Cardiac fibroblast (primary cell): Measurements from ENCODE around the gene TEF.
A peak's percentile ranks its signal among the peaks of the same experiment; 100 is the strongest.

Source experiments
- DNase-seq, 2 donors: peaks; one replicate each; pipeline versions ENCODE4 v3.0.0 to v3.0.0-alpha.2; 2010; ENCODE audit warnings: low read depth in 2 of 2
- H3K4me3 ChIP-seq, 2 donors: replicated peaks in 1 of 2; 1 replicate in 1 of 2; 2 replicates in 1 of 2; pipeline ENCODE4 v1.5.1; 2011; ENCODE audit warnings: low read depth in 2 of 2, low read length in 2 of 2, mild to moderate bottlenecking in 2 of 2, moderate library complexity in 1 of 2
- TF ChIP-seq, protein P1 (sequence below): IDR thresholded peaks from one replicate; pipeline ENCODE4 v1.5.1; 2011; ENCODE audit warnings: low read depth, mild to moderate bottlenecking, low read length, inconsistent platforms

Gene TEF, protein sequence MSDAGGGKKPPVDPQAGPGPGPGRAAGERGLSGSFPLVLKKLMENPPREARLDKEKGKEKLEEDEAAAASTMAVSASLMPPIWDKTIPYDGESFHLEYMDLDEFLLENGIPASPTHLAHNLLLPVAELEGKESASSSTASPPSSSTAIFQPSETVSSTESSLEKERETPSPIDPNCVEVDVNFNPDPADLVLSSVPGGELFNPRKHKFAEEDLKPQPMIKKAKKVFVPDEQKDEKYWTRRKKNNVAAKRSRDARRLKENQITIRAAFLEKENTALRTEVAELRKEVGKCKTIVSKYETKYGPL

GRCh38 chr22:41381329-41382097 lies at the start of gene TEF:
TEF (plus strand) TSS chr22:41381942; CDS start chr22:41382045, 103 bp downstream.
- peak within 1 kb of the TSS; percentile 68 to 69 for H3K4me3 ChIP-seq
- TF ChIP-seq, protein P1, sequence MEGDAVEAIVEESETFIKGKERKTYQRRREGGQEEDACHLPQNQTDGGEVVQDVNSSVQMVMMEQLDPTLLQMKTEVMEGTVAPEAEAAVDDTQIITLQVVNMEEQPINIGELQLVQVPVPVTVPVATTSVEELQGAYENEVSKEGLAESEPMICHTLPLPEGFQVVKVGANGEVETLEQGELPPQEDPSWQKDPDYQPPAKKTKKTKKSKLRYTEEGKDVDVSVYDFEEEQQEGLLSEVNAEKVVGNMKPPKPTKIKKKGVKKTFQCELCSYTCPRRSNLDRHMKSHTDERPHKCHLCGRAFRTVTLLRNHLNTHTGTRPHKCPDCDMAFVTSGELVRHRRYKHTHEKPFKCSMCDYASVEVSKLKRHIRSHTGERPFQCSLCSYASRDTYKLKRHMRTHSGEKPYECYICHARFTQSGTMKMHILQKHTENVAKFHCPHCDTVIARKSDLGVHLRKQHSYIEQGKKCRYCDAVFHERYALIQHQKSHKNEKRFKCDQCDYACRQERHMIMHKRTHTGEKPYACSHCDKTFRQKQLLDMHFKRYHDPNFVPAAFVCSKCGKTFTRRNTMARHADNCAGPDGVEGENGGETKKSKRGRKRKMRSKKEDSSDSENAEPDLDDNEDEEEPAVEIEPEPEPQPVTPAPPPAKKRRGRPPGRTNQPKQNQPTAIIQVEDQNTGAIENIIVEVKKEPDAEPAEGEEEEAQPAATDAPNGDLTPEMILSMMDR: no peak
- DNase-seq: peak; percentile 98 to 99

GRCh38 chr22:41332217-41332939 lies 49.4 kb upstream of the TEF start:
- no peak for DNase-seq
- TF ChIP-seq, protein P1: no peak
- H3K4me3 ChIP-seq: no peak overlapping the region

DNA sequence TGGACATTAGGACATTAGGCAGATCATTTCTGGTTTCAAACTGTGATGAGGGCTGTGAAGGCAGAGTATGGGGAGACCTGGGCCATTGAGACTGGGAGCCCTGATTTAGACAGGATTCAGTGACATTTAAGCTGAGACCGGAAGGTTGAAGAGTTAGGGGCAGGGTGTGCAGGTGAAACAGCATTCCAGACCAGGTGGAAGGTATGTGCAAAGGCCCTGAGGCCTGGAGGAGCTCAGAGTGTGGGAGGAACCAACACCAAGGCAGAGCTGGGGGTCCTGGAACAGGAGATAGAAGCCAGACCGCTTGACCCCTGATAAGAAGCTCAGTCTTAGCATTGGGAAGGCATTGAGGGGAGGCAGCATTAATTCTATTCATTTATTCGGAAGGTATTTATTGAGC lies 47.9 kb upstream of the TEF start:
- H3K4me3 ChIP-seq: no peak overlapping the region
- DNase-seq: no peak
- TF ChIP-seq, protein P1: no peak

GRCh38 chr22:41334215-41334614 lies 47.5 kb upstream of the TEF start:
- TF ChIP-seq, protein P1: no peak
- no peak overlapping the region for H3K4me3 ChIP-seq

DNA sequence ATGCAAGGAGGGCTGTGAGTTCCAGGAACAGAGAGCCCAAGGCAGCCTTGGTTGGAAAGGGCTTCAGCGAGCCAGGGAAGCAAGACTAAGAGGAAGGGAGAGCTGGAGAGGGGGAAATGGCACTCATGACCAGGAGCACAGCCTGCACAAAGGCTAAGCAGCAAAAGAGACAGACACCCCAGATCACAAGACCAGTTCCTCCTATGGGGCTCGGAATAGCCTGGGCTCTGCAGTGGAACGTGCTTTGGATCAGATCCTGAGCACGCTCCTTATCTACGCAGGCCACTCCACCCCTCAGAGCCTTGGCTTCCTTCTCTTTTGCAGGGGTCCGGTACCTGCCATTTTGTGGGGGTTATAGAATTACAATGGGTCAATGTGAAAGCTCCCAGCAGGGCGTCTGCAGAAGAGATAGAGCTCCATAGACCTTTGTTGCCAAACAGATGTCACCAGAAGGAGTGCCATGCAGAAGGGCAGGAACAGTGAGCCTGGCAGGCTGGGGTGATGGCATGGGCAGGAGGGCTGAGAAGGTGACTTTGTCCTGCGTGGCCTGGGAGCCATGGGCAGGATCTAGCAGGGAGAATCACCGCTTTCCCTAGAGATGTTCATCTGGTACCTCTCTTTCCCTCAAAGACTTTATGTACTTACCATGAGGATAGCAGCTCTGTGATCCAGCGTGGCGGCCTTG lies 46.6 kb upstream of the TEF start:
- TF ChIP-seq, protein P1: no peak
- no peak for DNase-seq
- no peak overlapping the region for H3K4me3 ChIP-seq

More at GRCh38 chr22:41334215-41334614, 47.5 kb upstream of the TEF start:
- DNase-seq: no peak

GRCh38 chr22:41338614-41339212 lies 43.0 kb upstream of the TEF start:
- TF ChIP-seq, protein P1: no peak
- no peak overlapping the region for H3K4me3 ChIP-seq

More at GRCh38 chr22:41338614-41339212, 43.0 kb upstream of the TEF start:
- DNase-seq: no peak
